VCaP (cell line): ENCODE data around the gene DNAJB1.

ENCODE experiments used
- H3K27ac ChIP-seq: fragments of 450-650 bp; 2 replicates; pipeline ENCODE4 v1.5.1; 2017
- CTCF ChIP-seq: fragments of 450-650 bp; conservative IDR thresholded peaks from 2 replicates; pipeline ENCODE4 v1.5.1; 2017; ENCODE audit warnings: mild to moderate bottlenecking, moderate library complexity

DNAJB1 gene

GRCh38 chr19:14563590-14563926, 45.4 kb upstream of the DNAJB1 start:
- no peak for TF ChIP-seq CTCF
- no peak overlapping the region for H3K27ac ChIP-seq

- no peak for TF ChIP-seq CTCF
- no peak overlapping the region for H3K27ac ChIP-seq
Observed at GRCh38 chr19:14562660-14563589, 44.7 kb upstream of the DNAJB1 start.

- H3K27ac ChIP-seq: no peak overlapping the region; the same call in 1 of the 2 replicates
- TF ChIP-seq CTCF: no peak
Observed at GRCh38 chr19:14561847-14562351, 43.7 kb upstream of the DNAJB1 start.

GRCh38 chr19:14561249-14561648, 43.1 kb upstream of the DNAJB1 start:
- H3K27ac ChIP-seq: no peak overlapping the region; the same call in 1 of the 2 replicates
- no peak for TF ChIP-seq CTCF

GRCh38 chr19:14560776-14561108, 42.5 kb upstream of the DNAJB1 start:
- no peak for TF ChIP-seq CTCF
- no peak overlapping the region for H3K27ac ChIP-seq

GRCh38 chr19:14559916-14560775, 41.9 kb upstream of the DNAJB1 start:
- no peak for TF ChIP-seq CTCF
- no peak overlapping the region for H3K27ac ChIP-seq
